Activated B cell treated with CpG ODN at 0.5 μM for 24 hours (primary cell): ENCODE results near the gene ZNF500. TPM values are rescaled to one million over a fixed set of nuclear protein-coding genes. Genes with fewer than 3 reads are reported as not detected.

Experiments used
- ATAC-seq: fragments of 200-7000 bp; cut with Tn5 transposase; one replicate; pipeline ENCODE4 v1.10.0; 2021; ENCODE audit warnings: low read depth, mild to moderate bottlenecking, moderate library complexity
- CTCF ChIA-PET: fragments of 350-600 bp; sonication (Branson Sonifier 250); formaldehyde crosslinking; loops from one replicate; lab custom pipeline; 2021; ENCODE audit warnings: antibody characterized with exemption; lab: Charles Lee
- POLR2A ChIA-PET: fragments of 350-600 bp; sonication (Branson Sonifier 250); formaldehyde crosslinking; loops from one replicate; lab custom pipeline; 2021; ENCODE audit warnings: antibody characterized with exemption; lab: Charles Lee
- DNase-seq: peaks from one replicate; pipeline ENCODE4 v3.0.0; 2022
- H3K27ac Mint-ChIP-seq: one replicate; pipeline ENCODE4 v1.8.0; 2020; ENCODE audit warnings: mixed read lengths
- H3K27me3 Mint-ChIP-seq: one replicate; pipeline ENCODE4 v1.8.0; 2021; ENCODE audit warnings: mixed read lengths
- H3K36me3 Mint-ChIP-seq: one replicate; pipeline ENCODE4 v1.8.0; 2021; ENCODE audit warnings: low read depth, mixed read lengths
- H3K4me1 Mint-ChIP-seq: one replicate; pipeline ENCODE4 v1.8.0; 2021; ENCODE audit warnings: mixed read lengths
- H3K4me3 Mint-ChIP-seq: one replicate; pipeline ENCODE4 v1.8.0; 2020; ENCODE audit warnings: mild to moderate bottlenecking, mixed read lengths
- H3K9me3 Mint-ChIP-seq: one replicate; pipeline ENCODE4 v1.8.0; 2020; ENCODE audit warnings: mixed read lengths
- intact Hi-C: fragments of 100-400 bp; cut with micrococcal nuclease; formaldehyde crosslinking; loops from one replicate; pipeline ENCODE4 v1.15.1; 2024
- total RNA-seq: library from RNA; stranded (reverse); gene quantifications from 2 replicates; pipeline ENCODE4 v1.2.3, GENCODE V29; 2022
- TF ChIP-seq, protein P1 (sequence below): fragments of 200-600 bp; IDR thresholded peaks from one replicate; pipeline ENCODE4 v1.8.0; 2022; ENCODE audit warnings: antibody characterized with exemption, mild to moderate bottlenecking

ZNF500 gene
- total RNA-seq, 1 donor from 2014 or later: 19.1 TPM

DNA sequence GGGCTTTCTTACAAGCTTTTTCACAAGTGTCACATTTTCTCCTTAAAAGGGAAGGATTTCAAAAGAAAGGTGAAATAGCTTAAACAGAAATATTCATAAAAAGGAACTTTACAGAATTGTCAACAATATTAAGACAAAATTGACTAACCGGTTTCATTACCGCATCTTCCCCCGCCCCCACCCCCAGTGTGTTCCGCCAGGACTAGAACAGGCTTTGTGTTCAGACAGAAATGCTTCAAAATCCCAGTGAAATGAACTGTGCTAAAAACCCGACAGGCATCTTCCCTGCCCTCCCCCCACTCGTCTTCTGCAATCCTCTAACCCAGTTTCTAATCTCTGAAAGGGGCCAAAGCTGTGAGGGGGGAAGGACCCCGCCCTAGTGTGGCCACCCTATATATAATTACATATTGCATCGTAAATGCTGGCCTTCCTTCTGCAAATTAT is 36.5 kb upstream of the ZNF500 start:
- ChIA-PET POLR2A (interaction anchor here (0.6 to 2.6 kb wide), 6 partner anchors 35 to 187 kb away, joined by 3 to 21 read pairs (median 12); partner anchors contain the start of genes ANKS3, DNAAF8, GLYR1 and NUDT16L1), CTCF (interaction anchor here (1.0 kb wide), 2 partner anchors 68 to 179 kb away, joined by 3 read pairs; partner anchors contain the start of gene MGRN1)
- intact Hi-C loops: no loop called here
- peaks cover 25% of the 10 kb centered on the region for H3K4me1 Mint-ChIP-seq
- peaks cover 32% of the 10 kb centered on the region for H3K36me3 Mint-ChIP-seq
- TF ChIP-seq, protein P1, sequence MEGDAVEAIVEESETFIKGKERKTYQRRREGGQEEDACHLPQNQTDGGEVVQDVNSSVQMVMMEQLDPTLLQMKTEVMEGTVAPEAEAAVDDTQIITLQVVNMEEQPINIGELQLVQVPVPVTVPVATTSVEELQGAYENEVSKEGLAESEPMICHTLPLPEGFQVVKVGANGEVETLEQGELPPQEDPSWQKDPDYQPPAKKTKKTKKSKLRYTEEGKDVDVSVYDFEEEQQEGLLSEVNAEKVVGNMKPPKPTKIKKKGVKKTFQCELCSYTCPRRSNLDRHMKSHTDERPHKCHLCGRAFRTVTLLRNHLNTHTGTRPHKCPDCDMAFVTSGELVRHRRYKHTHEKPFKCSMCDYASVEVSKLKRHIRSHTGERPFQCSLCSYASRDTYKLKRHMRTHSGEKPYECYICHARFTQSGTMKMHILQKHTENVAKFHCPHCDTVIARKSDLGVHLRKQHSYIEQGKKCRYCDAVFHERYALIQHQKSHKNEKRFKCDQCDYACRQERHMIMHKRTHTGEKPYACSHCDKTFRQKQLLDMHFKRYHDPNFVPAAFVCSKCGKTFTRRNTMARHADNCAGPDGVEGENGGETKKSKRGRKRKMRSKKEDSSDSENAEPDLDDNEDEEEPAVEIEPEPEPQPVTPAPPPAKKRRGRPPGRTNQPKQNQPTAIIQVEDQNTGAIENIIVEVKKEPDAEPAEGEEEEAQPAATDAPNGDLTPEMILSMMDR: no peak
- DNase-seq (no peak), ATAC-seq (no peak)
- H3K9me3 Mint-ChIP-seq: no peaks in the 10 kb centered on the region
- peak overlapping the region; percentile 14 for H3K27ac Mint-ChIP-seq
- peak overlapping the region; percentile 86 for H3K4me3 Mint-ChIP-seq
- H3K27me3 Mint-ChIP-seq: no peaks in the 10 kb centered on the region

GRCh38 chr16:4802659-4803287 is 35.8 kb upstream of the ZNF500 start:
- no peaks in the 10 kb centered on the region for H3K9me3 Mint-ChIP-seq
- intact Hi-C loops: loop anchor here (1.0 kb wide), 5 partner anchors 34 to 186 kb away; partner anchors contain the start of genes ANKS3, DNAAF8, GLYR1 and NUDT16L1
- peak overlapping the region; percentile 86 for H3K4me3 Mint-ChIP-seq
- H3K27me3 Mint-ChIP-seq: no peaks in the 10 kb centered on the region
- peaks cover 25% of the 10 kb centered on the region for H3K4me1 Mint-ChIP-seq
- POLR2A ChIA-PET: interaction anchor here (0.5 to 2.6 kb wide), 8 partner anchors 21 to 186 kb away, joined by 3 to 21 read pairs (median 8); partner anchors contain the start of genes ANKS3, DNAAF8, GLYR1 and NUDT16L1
- peak; percentile 97 for DNase-seq
- CTCF ChIA-PET: interaction anchor here (1.0 kb wide), 2 partner anchors 68 to 179 kb away, joined by 3 read pairs; partner anchors contain the start of gene MGRN1
- H3K27ac Mint-ChIP-seq: peak overlapping the region; percentile 69
- H3K36me3 Mint-ChIP-seq: peaks cover 26% of the 10 kb centered on the region
- peak; percentile 88 for ATAC-seq
- TF ChIP-seq, protein P1: no peak

GRCh38 chr16:4801962-4802658 is 35.1 kb upstream of the ZNF500 start, which contains the start of gene ROGDI:
ROGDI (minus strand) TSS chr16:4802633; CDS start chr16:4802571, 62 bp downstream.
- TF ChIP-seq, protein P1: no peak
- ChIA-PET CTCF (interaction anchor here (1.0 kb wide), 2 partner anchors 67 to 178 kb away, joined by 3 read pairs; partner anchors contain the start of gene MGRN1), POLR2A (interaction anchor here (0.5 to 2.6 kb wide), 10 partner anchors 8 to 186 kb away, joined by 3 to 21 read pairs (median 6); partner anchors contain the start of genes ANKS3, DNAAF8, GLYR1 and NUDT16L1)
- Mint-ChIP-seq H3K27ac (peak within 1 kb of the TSS; percentile 72), H3K4me1 (peaks cover 25% of the 10 kb centered on the region), H3K9me3 (no peaks in the 10 kb centered on the region), H3K27me3 (no peaks in the 10 kb centered on the region), H3K4me3 (peak within 1 kb of the TSS; percentile 86), H3K36me3 (peaks cover 20% of the 10 kb centered on the region)
- no peak for DNase-seq
- intact Hi-C loops: loop anchor here (1.0 kb wide), 5 partner anchors 34 to 186 kb away; partner anchors contain the start of genes ANKS3, DNAAF8, GLYR1 and NUDT16L1
- peak; percentile 67 for ATAC-seq

DNA sequence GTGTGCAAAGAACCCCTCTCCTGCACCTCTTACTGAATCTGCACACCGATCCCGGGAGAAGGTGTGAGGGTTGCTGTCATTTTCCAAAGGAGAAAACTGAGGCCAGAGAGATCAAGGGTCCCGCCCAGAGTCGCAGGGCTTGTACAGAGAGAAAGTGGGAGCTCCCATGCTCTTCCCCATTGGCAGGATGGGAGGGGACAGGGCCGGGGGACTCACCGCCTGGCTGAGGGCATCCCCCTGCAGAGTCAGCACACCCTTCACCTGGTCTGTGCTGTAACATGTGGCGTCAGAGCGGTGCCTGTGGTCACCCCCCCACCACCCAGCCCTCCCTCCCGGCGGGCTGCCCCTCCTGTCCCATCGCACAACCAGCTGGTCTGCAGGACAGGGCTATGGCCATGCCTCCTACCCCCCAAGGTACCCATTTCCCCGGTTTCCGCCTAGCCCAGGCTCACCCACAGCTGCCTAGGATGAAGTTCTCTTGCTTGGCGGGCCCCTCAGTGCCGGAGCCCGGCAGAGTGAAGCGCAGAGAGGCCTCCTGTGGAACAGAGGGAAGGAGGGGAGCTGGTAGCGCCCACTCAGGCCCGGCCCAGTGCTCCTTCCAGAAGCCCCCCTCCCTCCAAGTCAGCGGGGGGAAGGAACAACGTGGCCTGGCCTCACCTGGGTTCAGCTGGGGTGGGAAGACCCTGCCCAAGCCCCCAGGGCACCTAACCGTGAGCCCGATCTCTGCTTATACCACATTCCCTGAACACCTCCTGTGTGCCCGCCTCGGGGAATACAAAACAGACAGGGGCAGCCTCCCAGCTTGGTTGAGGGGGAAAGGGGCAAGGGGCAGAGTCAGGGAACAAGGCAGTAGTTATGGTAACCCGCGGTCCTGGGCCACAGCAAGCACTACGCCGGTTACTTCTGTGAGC is 34.3 kb upstream of the ZNF500 start:
- POLR2A ChIA-PET: interaction anchor here (1.0 to 2.6 kb wide), 6 partner anchors 9 to 185 kb away, joined by 3 to 16 read pairs (median 5); partner anchors contain the start of genes ANKS3, DNAAF8, GLYR1 and UBN1
- no peak for DNase-seq
- H3K27ac Mint-ChIP-seq: peak overlapping the region; percentile 72
- peaks cover 17% of the 10 kb centered on the region for H3K36me3 Mint-ChIP-seq
- peak overlapping the region; percentile 86 for H3K4me3 Mint-ChIP-seq
- no peak for ATAC-seq
- H3K4me1 Mint-ChIP-seq: peaks cover 25% of the 10 kb centered on the region
- no peaks in the 10 kb centered on the region for H3K9me3 Mint-ChIP-seq
- no peaks in the 10 kb centered on the region for H3K27me3 Mint-ChIP-seq
- intact Hi-C loops: no loop called here
- CTCF ChIA-PET: no interaction called here
- TF ChIP-seq, protein P1: no peak
